H9 (cell line): ENCODE measurements around the gene VTCN1. TPM values are rescaled to one million over a fixed set of nuclear protein-coding genes. Genes with fewer than 3 reads are reported as not detected.

Experiments
- DNase-seq: peaks from one replicate; pipeline ENCODE4 v3.0.0-alpha.2; 2017
- H2AFZ ChIP-seq: one replicate; pipeline ENCODE4 v1.6.1; 2013; ENCODE audit warnings: mild to moderate bottlenecking, low read length, control low read depth, moderate library complexity
- H2AK5ac ChIP-seq: 2 replicates; pipeline ENCODE4 v1.6.1; 2013; ENCODE audit warnings: low read length, control low read depth, mixed read lengths; ENCODE audit not compliant: insufficient read length
- H2BK120ac ChIP-seq: one replicate; pipeline ENCODE4 v1.6.1; 2013; ENCODE audit warnings: low read depth, mild to moderate bottlenecking, low read length, control low read depth, inconsistent platforms; ENCODE audit not compliant: poor library complexity, severe bottlenecking
- H2BK12ac ChIP-seq: 2 replicates; pipeline ENCODE4 v1.6.1; 2013; ENCODE audit warnings: low read length, control low read depth, mixed read lengths, low read depth; ENCODE audit not compliant: insufficient read length
- H2BK15ac ChIP-seq: 2 replicates; pipeline ENCODE4 v1.6.1; 2013; ENCODE audit warnings: low read depth, low read length, control low read depth
- H2BK20ac ChIP-seq: one replicate; pipeline ENCODE4 v1.6.1; 2013; ENCODE audit warnings: low read depth, mild to moderate bottlenecking, low read length, control low read depth, inconsistent platforms; ENCODE audit not compliant: poor library complexity, severe bottlenecking
- H2BK5ac ChIP-seq: 2 replicates; pipeline ENCODE4 v1.6.1; 2013; ENCODE audit warnings: low read length, control low read depth, mixed read lengths; ENCODE audit not compliant: insufficient read length
- H3K14ac ChIP-seq: 2 replicates; pipeline ENCODE4 v1.6.1; 2013; ENCODE audit warnings: low read length, control low read depth; ENCODE audit not compliant: insufficient read depth
- H3K18ac ChIP-seq: 2 replicates; pipeline ENCODE4 v1.6.1; 2013; ENCODE audit warnings: low read depth, mild to moderate bottlenecking, mixed read lengths, low read length, control low read depth; ENCODE audit not compliant: insufficient read length
- H3K23ac ChIP-seq: 2 replicates; pipeline ENCODE4 v1.6.1; 2013; ENCODE audit warnings: low read length, control low read depth, mixed read lengths, low read depth; ENCODE audit not compliant: insufficient read length
- H3K23me2 ChIP-seq: 2 replicates; pipeline ENCODE4 v1.6.1; 2013; ENCODE audit warnings: low read depth, mild to moderate bottlenecking, mixed read lengths, low read length, control low read depth; ENCODE audit not compliant: insufficient read length, poor library complexity, severe bottlenecking
- H3K27ac ChIP-seq: 2 replicates; pipeline ENCODE4 v1.5.1; 2013; ENCODE audit warnings: low read length, control low read depth, mixed read lengths, low read depth; ENCODE audit not compliant: insufficient read length
- H3K27me3 ChIP-seq: 2 replicates; pipeline ENCODE4 v1.6.1; 2013; ENCODE audit warnings: low read length, control low read depth, inconsistent platforms; ENCODE audit not compliant: insufficient read depth
- H3K4ac ChIP-seq: 2 replicates; pipeline ENCODE4 v1.6.1; 2013; ENCODE audit warnings: low read depth, mild to moderate bottlenecking, control low read depth, inconsistent platforms, low read length, moderate library complexity
- H3K4me1 ChIP-seq: 2 replicates; pipeline ENCODE4 v1.6.1; 2013; ENCODE audit warnings: low read length, control low read depth, inconsistent platforms; ENCODE audit not compliant: insufficient read depth
- H3K4me2 ChIP-seq: 2 replicates; pipeline ENCODE4 v1.6.1; 2013; ENCODE audit warnings: low read length, control low read depth, mixed read lengths; ENCODE audit not compliant: insufficient read length, insufficient read depth
- H3K56ac ChIP-seq: 2 replicates; pipeline ENCODE4 v1.6.1; 2013; ENCODE audit warnings: low read depth, mild to moderate bottlenecking, mixed read lengths, low read length, control low read depth; ENCODE audit not compliant: insufficient read length
- H3K79me1 ChIP-seq: 2 replicates; pipeline ENCODE4 v1.6.1; 2013; ENCODE audit warnings: low read depth, mild to moderate bottlenecking, moderate library complexity, low read length, control low read depth, inconsistent platforms; ENCODE audit not compliant: insufficient read depth, poor library complexity, severe bottlenecking
- H3K79me2 ChIP-seq: 2 replicates; pipeline ENCODE4 v1.6.1; 2013; ENCODE audit warnings: low read length, control low read depth, inconsistent platforms; ENCODE audit not compliant: insufficient read depth
- H3K9ac ChIP-seq: 2 replicates; pipeline ENCODE4 v1.6.1; 2013; ENCODE audit warnings: low read length, control low read depth, mixed read lengths; ENCODE audit not compliant: insufficient read length; ENCODE audit errors: extremely low read depth
- H3K9me3 ChIP-seq: one replicate; pipeline ENCODE4 v1.6.1; 2013; ENCODE audit warnings: low read depth, low read length, inconsistent platforms; ENCODE audit not compliant: control insufficient read depth
- H3T11ph ChIP-seq: one replicate; pipeline ENCODE4 v1.6.1; 2013; ENCODE audit warnings: mild to moderate bottlenecking, low read length, control low read depth, inconsistent platforms
- H4K20me1 ChIP-seq: one replicate; pipeline ENCODE4 v1.6.1; 2013; ENCODE audit not compliant: control insufficient read depth, insufficient read length, insufficient read depth
- H4K5ac ChIP-seq: 2 replicates; pipeline ENCODE4 v1.6.1; 2013; ENCODE audit warnings: low read depth, mild to moderate bottlenecking, mixed read lengths, low read length, control low read depth; ENCODE audit not compliant: insufficient read length
- H4K8ac ChIP-seq: replicated peaks from 2 replicates; pipeline ENCODE4 v1.6.1; 2013; ENCODE audit warnings: low read length, control low read depth, mixed read lengths, low read depth; ENCODE audit not compliant: insufficient read length
- H4K91ac ChIP-seq: 2 replicates; pipeline ENCODE4 v1.6.1; 2013; ENCODE audit warnings: low read depth, mild to moderate bottlenecking, moderate library complexity, mixed read lengths, low read length, control low read depth; ENCODE audit not compliant: insufficient read length
- H3K27ac Mint-ChIP-seq, 3 experiments: 2 replicates in 2 of 3; 3 replicates in 1 of 3; pipeline ENCODE4 v1.8.0; 2020 to 2021; ENCODE audit warnings: mixed read lengths in 3 of 3, mild to moderate bottlenecking in 1 of 3, moderate library complexity in 1 of 3
- H3K27me3 Mint-ChIP-seq: 2 replicates; pipeline ENCODE4 v1.8.0; 2021; ENCODE audit warnings: low read depth, mild to moderate bottlenecking, moderate library complexity, mixed read lengths
- H3K36me3 Mint-ChIP-seq, 3 experiments: 2 replicates in 2 of 3; 3 replicates in 1 of 3; pipeline ENCODE4 v1.8.0; 2020 to 2021; ENCODE audit warnings: low read depth in 3 of 3, mixed read lengths in 3 of 3; ENCODE audit not compliant: insufficient read depth in 1 of 3
- H3K4me1 Mint-ChIP-seq, 2 experiments: 2 replicates each; pipeline ENCODE4 v1.8.0; 2020; ENCODE audit warnings: mixed read lengths in 2 of 2
- H3K4me3 Mint-ChIP-seq, 2 experiments: 2 replicates in 1 of 2; 3 replicates in 1 of 2; pipeline ENCODE4 v1.8.0; 2020 to 2021; ENCODE audit warnings: mild to moderate bottlenecking in 2 of 2, mixed read lengths in 2 of 2, moderate library complexity in 1 of 2
- H3K9me3 Mint-ChIP-seq, 2 experiments: 2 replicates in 1 of 2; 3 replicates in 1 of 2; pipeline ENCODE4 v1.8.0; 2020; ENCODE audit warnings: mild to moderate bottlenecking in 2 of 2, mixed read lengths in 2 of 2, moderate library complexity in 1 of 2
- WGBS: extraction: QIAGEN DNeasy Blood & Tissue Kit; methylation state at CpG from one replicate; pipeline ENCODE4 v1.1.7; 2013; ENCODE audit warnings: missing lambda C conversion rate, low lambda C conversion rate, mixed read lengths; ENCODE audit not compliant: insufficient read length; ENCODE audit errors: extremely low coverage; 5-methylcytosine and 5-hydroxymethylcytosine counted together
- long read RNA-seq: library from polyadenylated mRNA; unstranded; transcript quantifications from one replicate; pipeline ENCODE4 v2.0.0, GENCODE V29; 2020
- total RNA-seq: library from RNA; stranded (reverse); gene quantifications from 2 replicates; pipeline ENCODE4 v1.2.1, GENCODE V29; 2021
- TF ChIP-seq, protein P1 (sequence below): fragments of 200-600 bp; sonication (generic); conservative IDR thresholded peaks from 3 replicates; pipeline ENCODE4 v1.8.0; 2021; ENCODE audit warnings: antibody characterized with exemption, mild to moderate bottlenecking

VTCN1 gene, protein sequence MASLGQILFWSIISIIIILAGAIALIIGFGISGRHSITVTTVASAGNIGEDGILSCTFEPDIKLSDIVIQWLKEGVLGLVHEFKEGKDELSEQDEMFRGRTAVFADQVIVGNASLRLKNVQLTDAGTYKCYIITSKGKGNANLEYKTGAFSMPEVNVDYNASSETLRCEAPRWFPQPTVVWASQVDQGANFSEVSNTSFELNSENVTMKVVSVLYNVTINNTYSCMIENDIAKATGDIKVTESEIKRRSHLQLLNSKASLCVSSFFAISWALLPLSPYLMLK
- total RNA-seq, result 0.09 and 0.33 TPM in 2 replicates
- long read RNA-seq, partial matches to known transcripts, result 0 of 2 reads
- long read RNA-seq, other reads (novel, unspliced or antisense), result 2 of 2 reads

DNA sequence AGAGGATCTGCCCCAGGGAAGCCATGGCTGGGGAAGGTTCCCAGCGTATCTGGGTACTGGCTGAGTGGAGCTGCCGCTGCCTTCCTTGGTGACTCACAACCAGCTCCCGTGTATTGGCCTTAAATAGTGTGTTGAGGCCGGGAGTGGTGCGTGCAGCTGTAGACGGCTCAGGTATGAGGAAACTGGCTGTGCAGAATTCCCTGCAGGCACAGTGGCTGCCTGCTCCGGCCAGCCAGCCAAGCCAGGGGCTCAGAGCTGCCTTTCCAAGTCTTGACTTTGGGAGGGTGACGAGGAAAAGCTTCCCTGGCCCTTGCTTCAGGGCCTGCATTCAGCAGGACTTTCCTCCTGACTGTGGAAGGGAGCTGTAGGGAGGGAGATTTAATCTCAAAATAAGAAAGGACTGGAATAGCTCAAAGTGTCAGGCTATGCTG lies at the start of gene VTCN1:
Gene VTCN1, minus strand, starts transcription at position 97 of the 431 bp plus-strand sequence. Its CDS starts 72 bp downstream, at position 25.
- no peaks in the 10 kb centered on the region; the same call in none of the 2 replicates for H3K27me3 Mint-ChIP-seq
- Histone ChIP-seq H3K4me2 (no peak within 1 kb of the TSS), H3K9ac (no peak within 1 kb of the TSS), H2AK5ac (no peak within 1 kb of the TSS), H2BK5ac (no peak within 1 kb of the TSS), H3K27ac (no peak within 1 kb of the TSS), H3K79me1 (no peaks in the 10 kb centered on the region), H2AFZ (no peak within 1 kb of the TSS), H2BK15ac (no peak within 1 kb of the TSS), H4K91ac (no peak within 1 kb of the TSS), H4K5ac (no peak within 1 kb of the TSS), H3K4me1 (no peaks in the 10 kb centered on the region), H3K79me2 (no peaks in the 10 kb centered on the region; the same call in 1 of the 2 replicates), H3K14ac (no peak within 1 kb of the TSS), H4K20me1 (no peaks in the 10 kb centered on the region), H3K18ac (no peak within 1 kb of the TSS), H3K27me3 (no peaks in the 10 kb centered on the region), H3T11ph (no peak within 1 kb of the TSS), H4K8ac (no peak within 1 kb of the TSS), H3K56ac (no peak within 1 kb of the TSS), H2BK20ac (no peak within 1 kb of the TSS), H3K23me2 (no peaks in the 10 kb centered on the region), H2BK120ac (no peak within 1 kb of the TSS), H2BK12ac (no peak within 1 kb of the TSS), H3K4ac (no peak within 1 kb of the TSS), H3K9me3 (no peaks in the 10 kb centered on the region), H3K23ac (no peak within 1 kb of the TSS)
- TF ChIP-seq, protein P1, sequence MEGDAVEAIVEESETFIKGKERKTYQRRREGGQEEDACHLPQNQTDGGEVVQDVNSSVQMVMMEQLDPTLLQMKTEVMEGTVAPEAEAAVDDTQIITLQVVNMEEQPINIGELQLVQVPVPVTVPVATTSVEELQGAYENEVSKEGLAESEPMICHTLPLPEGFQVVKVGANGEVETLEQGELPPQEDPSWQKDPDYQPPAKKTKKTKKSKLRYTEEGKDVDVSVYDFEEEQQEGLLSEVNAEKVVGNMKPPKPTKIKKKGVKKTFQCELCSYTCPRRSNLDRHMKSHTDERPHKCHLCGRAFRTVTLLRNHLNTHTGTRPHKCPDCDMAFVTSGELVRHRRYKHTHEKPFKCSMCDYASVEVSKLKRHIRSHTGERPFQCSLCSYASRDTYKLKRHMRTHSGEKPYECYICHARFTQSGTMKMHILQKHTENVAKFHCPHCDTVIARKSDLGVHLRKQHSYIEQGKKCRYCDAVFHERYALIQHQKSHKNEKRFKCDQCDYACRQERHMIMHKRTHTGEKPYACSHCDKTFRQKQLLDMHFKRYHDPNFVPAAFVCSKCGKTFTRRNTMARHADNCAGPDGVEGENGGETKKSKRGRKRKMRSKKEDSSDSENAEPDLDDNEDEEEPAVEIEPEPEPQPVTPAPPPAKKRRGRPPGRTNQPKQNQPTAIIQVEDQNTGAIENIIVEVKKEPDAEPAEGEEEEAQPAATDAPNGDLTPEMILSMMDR, result no peak
- WGBS, result no CpG with 5 or more reads among the region's 8 CpGs
- H3K27ac Mint-ChIP-seq, result no peak within 1 kb of the TSS; a peak in 1 of 7 replicates
- H3K36me3 Mint-ChIP-seq, result peaks cover 0 to 7% (median 2%) of the 10 kb centered on the region in 3 experiments; a peak in 4 of 7 replicates
- no peak within 1 kb of the TSS for H3K4me3 Mint-ChIP-seq
- H3K4me1 Mint-ChIP-seq, result peaks cover 15 to 16% of the 10 kb centered on the region in 2 experiments
- no peak for DNase-seq
- peaks cover 3 to 4% of the 10 kb centered on the region in 2 experiments; a peak in 3 of 5 replicates for H3K9me3 Mint-ChIP-seq
